HL-60/S4 treated with phorbol 12-myristate 13-acetate at 8.2 ng/mL for 4 days and 3 days (cell line): ENCODE measurements around the gene HADHA.

Experiments
- in situ Hi-C: fragments of 300-500 bp; cut with MboI; formaldehyde crosslinking; loops from 2 replicates; pipeline ENCODE4 v1.15.0; 2022; ENCODE audit warnings: low sequenced_read_pairs

Gene HADHA

GRCh38 chr2:26144953-26145680 is 99.3 kb downstream of the HADHA start:
- in situ Hi-C loops, result loop anchor here (10.0 kb wide), 1 partner anchor 150 kb away; no protein-coding TSS in a partner anchor

DNA sequence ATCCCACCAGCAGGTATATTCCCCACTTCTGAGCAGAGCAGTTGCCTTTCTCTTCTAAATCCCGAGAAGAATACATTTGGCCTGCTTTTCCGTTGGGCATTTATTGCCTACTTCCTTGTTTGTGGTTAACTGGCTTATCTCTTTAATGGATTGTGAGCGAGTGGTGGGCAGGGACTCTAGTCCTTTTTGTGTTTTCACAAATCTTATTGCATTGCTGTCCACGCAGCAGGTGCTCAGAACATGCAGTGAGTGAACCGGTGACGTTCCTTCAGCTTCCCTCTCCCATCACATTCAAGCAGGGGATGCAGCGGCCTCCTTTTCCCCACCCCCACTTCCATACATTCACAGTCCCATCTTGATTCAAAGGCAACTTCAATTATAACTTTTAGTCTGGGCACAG is 100.4 kb downstream of the HADHA start:
- in situ Hi-C loops, result loop anchor here (10.0 kb wide), 1 partner anchor 149 kb away; no protein-coding TSS in a partner anchor

DNA sequence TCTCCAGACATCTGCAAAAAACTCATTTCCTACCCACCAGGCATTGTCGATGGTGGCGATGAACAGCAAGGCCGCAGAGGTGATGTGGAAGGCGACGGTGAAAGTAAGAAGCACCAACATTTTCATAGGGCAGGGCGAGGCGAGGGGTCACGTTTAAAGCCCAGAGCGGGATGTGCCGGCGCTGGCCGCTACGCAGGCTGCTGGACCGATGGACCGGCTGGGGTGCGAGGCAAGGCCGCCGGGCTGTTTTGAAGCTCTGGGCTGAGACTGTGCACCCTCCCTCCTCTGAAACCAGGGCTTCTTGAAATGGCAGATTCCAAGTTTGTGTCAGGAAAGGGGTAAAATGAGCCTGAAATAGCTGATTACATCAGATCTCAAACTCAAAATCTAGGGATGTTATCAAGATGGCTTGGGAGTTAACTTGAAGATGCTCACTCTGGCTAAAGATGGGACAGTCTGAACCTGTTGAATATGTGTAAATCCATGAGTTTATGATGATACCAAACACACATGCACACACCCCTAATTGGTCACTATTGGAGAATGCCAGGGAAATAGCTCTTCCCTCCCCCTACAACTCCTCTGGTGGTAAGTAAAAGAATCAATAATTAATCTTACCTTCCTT is 103.2 kb downstream of the HADHA start:
- in situ Hi-C loops, result loop anchor here (10.0 kb wide), 1 partner anchor 146 kb away; no protein-coding TSS in a partner anchor
